C4-2B (cell line): Measurements from ENCODE around the gene PRTFDC1.

Experiments used
- H3K27ac ChIP-seq: fragments of 450-650 bp; 2 replicates; pipeline ENCODE4 v1.5.1; 2017
- CTCF ChIP-seq: fragments of 450-650 bp; conservative IDR thresholded peaks from 2 replicates; pipeline ENCODE4 v1.5.1; 2017; ENCODE audit warnings: mild to moderate bottlenecking
- ZFX ChIP-seq: fragments of 450-650 bp; IDR thresholded peaks from 2 replicates; pipeline ENCODE4 v1.6.1; 2017

Gene PRTFDC1

GRCh38 chr10:24869354-24870015 is 82.9 kb downstream of the PRTFDC1 start:
- no peak overlapping the region for H3K27ac ChIP-seq
- TF ChIP-seq ZFX, result no peak
- no peak for TF ChIP-seq CTCF

- no peak for TF ChIP-seq CTCF
- no peak for TF ChIP-seq ZFX
- no peak overlapping the region for H3K27ac ChIP-seq
Measured at GRCh38 chr10:24866604-24867583, 85.5 kb downstream of the PRTFDC1 start.

- no peak overlapping the region for H3K27ac ChIP-seq
- TF ChIP-seq ZFX, result no peak
- TF ChIP-seq CTCF, result no peak
Measured at GRCh38 chr10:24865783-24866182, 86.6 kb downstream of the PRTFDC1 start.

- no peak for TF ChIP-seq ZFX
- no peak for TF ChIP-seq CTCF
- H3K27ac ChIP-seq, result no peak overlapping the region
Measured at GRCh38 chr10:24862589-24862988, 89.8 kb downstream of the PRTFDC1 start.

- TF ChIP-seq ZFX, result no peak
- no peak for TF ChIP-seq CTCF
- no peak overlapping the region for H3K27ac ChIP-seq
Measured at GRCh38 chr10:24858288-24859270, 93.8 kb downstream of the PRTFDC1 start.

GRCh38 chr10:24857031-24857725 is 95.2 kb downstream of the PRTFDC1 start:
- no peak overlapping the region for H3K27ac ChIP-seq
- TF ChIP-seq ZFX, result no peak
- TF ChIP-seq CTCF, result no peak
